Midbrain (tissue), 1 donor: Measurements from ENCODE around the gene RAB40A.

ENCODE experiments used
- DNase-seq: peaks from one replicate; lab custom pipeline; 2025; lab: John Stamatoyannopoulos, UW

RAB40A gene, protein sequence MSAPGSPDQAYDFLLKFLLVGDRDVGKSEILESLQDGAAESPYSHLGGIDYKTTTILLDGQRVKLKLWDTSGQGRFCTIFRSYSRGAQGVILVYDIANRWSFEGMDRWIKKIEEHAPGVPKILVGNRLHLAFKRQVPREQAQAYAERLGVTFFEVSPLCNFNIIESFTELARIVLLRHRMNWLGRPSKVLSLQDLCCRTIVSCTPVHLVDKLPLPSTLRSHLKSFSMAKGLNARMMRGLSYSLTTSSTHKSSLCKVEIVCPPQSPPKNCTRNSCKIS

DNA sequence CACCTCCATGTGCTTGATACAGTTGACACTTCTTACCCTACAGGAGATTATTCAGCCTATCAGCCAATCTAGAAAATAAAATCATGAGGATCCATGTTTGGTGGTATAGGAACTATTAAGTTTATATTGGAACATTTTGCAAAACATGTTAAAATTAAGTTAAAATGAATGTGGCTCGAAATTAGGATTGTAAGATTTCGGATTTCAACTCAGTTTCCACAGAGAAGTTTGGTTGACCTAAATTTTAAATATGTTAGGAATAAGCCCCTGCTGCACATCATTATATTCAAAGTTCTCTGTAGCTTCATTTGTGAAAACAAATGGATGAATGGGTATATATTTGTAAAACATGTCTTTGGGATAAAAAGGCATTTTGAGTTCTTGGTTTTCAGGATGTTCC lies at the start of gene RAB40A:
Gene RAB40A (minus strand): TSS at position 101 of the 400 bp plus-strand sequence. CDS start 18,733 bp downstream, outside the sequence.
- DNase-seq: no peak

GRCh38 chrX:103565752-103566151 lies 46.5 kb upstream of the RAB40A start:
- no peak for DNase-seq

DNA sequence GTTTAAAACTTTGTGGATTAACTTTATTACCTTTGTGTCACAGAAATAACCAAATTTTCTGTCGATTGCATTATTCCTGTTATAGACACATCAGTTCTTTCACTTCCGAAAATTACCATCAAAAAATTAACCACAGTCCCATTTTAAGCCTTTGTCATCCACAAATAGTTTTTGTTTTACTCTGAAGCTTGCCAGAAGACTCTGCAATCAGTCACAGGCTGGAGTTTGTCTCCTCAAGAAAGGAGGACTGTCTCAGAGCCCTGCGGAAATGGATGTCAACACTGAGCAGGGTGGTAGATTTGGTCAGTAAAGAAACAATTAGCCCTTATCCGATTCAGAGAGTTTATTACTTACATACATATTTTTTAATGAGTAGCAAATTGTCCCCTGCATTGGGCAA lies 45.9 kb upstream of the RAB40A start:
- DNase-seq: no peak

- DNase-seq: no peak
These were observed 43.5 kb upstream of the RAB40A start for GRCh38 chrX:103562801-103563200.

DNA sequence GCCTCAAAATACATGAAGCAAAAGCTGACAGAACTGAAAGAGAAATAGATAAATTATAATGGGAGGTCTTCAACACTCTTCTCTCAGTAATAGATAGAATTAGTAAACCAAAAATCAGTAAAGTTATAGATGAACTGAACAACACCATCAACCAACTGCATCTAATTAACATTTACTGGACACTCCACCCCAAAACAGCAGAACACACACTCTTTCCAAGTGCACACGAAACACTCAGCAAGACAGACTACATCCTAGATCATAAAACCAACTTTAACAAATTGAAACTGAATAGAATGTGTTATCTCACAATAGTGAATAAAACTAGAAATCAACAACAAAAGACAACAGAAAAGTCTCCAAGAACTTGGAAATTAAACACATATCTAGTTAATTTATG lies 41.0 kb upstream of the RAB40A start:
- DNase-seq: no peak

DNA sequence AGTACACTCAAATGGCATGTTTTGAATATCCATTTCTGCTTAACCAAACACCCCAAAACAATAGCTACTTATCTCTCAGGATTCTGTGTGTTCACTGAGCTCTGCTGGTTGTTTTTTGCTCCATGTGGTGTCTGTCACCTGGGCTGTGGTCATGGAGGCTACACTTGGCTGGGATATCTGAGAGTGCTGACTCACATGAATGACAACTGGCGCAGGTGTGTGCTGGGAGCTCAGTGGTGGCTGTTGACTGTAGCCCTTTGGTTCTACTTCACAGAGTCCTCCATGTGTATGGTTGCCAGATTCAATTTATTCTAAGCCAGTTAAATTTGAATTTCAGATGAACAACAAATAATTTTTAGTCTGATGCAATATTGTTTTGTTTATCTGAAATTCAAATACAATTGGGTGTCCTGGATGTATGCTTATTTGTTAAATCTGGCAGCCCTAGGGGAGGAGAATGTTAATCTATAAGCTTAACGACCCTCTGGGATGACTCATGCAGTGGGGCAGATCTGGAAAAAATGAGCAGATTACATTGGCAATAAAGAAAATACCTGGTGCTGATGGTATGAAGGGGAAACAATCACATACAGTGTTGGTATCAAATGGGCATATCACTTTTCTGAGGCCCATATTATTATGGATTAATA lies 37.8 kb upstream of the RAB40A start:
- no peak for DNase-seq

GRCh38 chrX:103554687-103555424 lies 35.6 kb upstream of the RAB40A start:
- DNase-seq: peak; percentile 65

- DNase-seq: no peak
These were observed 32.9 kb upstream of the RAB40A start for GRCh38 chrX:103552236-103552635.

DNA sequence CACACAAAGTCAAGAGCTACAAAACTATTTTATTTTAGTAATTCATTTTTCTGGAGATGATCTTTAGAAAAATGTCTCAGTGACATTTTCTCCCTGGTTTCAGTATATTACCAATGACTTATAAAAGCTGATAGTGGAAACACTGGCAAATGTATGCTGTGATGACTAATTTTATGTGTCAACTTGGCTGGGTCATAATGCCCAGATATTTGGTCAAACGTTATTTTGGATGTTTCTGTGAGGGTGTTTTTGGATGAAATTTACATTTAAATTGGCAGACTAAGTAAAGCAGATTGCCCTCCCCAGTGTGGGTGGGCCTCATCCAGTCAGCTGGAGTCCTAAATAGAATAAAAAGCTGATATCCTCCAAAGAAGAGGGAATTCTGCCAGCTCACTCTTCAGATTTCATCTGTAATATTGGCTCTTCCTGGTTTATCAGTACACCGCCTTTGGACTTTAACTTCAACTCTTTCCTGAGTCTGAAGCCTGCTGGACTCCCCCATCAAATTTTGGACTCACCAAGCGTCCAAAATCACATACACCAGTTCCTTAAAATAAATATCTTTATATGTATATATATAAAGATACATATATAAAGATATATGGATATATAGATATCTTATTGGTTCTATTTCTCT lies 31.2 kb upstream of the RAB40A start:
- DNase-seq: no peak

GRCh38 chrX:103549916-103550315 lies 30.6 kb upstream of the RAB40A start:
- DNase-seq: no peak

- no peak for DNase-seq
These were observed 20.9 kb upstream of the RAB40A start for GRCh38 chrX:103540145-103540544.

GRCh38 chrX:103539695-103540094 lies 20.4 kb upstream of the RAB40A start:
- no peak for DNase-seq

- DNase-seq: no peak
These were observed 19.4 kb upstream of the RAB40A start for GRCh38 chrX:103538728-103539127.

GRCh38 chrX:103537871-103538387 lies 18.6 kb upstream of the RAB40A start:
- no peak for DNase-seq

DNA sequence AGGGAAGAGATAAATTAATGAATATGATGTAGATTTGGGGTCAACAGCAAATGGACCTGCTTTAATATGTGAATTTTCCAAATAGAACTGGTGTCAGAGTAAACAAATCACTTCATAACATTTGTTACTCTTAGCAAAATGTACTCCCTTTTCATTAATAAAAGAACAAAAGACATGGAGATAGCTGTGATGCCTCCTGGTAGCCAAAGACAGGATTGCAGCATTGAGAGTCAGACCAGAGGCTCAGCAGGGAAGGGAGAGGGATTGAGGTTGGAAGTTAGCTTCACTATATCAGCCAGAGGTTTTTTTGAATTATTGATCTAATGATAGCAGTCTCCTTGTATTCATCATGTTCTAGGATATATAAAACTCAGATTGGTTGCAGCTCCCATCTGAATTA lies 17.4 kb upstream of the RAB40A start:
- no peak for DNase-seq

- DNase-seq: no peak
These were observed 16.8 kb upstream of the RAB40A start for GRCh38 chrX:103536071-103536470.

DNA sequence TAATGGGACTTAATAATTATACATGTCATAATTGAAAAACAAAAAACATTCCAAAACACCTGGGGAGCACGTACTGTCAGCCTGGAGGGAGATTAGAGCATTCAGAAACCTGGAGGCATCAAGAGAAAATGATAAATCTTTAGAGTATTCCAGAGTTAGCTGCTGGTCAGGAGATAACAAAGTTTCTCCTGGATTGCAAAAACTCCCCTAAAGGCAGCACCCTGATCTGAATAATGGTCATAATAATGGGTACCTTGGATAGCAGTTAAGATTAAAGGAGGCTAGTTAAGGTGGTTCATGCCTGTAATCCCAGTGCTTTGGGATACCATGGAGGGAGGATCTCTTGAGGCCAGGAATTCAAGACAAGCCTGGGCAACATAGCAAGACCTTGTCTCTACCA lies 15.9 kb upstream of the RAB40A start:
- no peak for DNase-seq

DNA sequence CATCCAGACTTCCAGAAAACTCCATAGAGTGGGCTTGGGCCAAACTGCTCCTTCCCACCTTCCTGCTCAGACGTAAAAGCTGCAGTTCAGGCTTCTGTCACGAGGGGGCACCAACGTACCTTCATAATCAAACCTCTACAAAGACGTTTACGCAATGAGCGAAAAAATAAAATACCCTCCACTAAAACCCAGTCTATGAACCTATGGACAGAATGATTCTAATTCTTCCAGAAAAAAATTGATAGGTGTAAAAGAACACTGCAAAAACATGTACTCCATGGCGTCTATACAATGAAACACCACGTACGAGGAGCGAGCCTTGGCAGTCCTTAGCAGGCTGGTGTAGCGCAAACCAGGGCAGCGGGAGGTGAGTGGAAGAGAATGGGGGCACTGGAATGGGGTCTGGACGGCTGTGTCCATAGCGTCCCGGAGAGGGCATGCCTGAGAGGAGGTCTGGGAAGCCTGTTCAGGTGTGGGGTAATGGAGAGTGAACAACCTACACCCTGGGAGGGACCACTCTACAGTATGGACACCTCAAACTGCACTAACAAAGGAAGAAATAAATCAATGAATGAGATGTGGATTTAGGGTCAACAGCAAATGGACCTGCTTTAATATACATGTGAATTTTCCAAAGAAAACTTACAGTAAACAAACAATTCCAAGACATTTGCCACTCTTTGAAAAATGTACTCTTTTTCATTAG lies 14.4 kb upstream of the RAB40A start:
- DNase-seq: peak; percentile 86

GRCh38 chrX:103531002-103531401 lies 11.7 kb upstream of the RAB40A start:
- no peak for DNase-seq

GRCh38 chrX:103530545-103530944 lies 11.3 kb upstream of the RAB40A start:
- DNase-seq: no peak

DNA sequence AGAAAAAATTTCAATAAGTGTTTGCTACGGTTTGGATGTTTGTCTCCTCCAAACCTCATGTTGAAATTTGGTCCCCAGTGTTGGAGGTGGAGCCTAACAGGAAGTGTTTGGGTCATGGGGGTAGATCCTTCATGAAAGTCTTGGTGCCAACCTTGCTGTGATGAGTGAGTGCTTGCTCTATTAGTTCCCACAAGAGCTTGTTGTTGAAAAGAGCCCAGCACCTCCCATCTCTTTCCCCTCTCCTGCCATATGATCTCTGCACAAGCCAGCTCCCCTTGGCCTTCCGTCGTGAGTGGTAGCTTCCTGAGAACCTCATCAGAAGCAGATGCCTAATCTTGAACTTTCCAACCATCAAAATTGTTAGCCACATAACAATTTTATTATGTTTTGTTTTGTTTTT lies 10.3 kb upstream of the RAB40A start:
- DNase-seq: no peak

DNA sequence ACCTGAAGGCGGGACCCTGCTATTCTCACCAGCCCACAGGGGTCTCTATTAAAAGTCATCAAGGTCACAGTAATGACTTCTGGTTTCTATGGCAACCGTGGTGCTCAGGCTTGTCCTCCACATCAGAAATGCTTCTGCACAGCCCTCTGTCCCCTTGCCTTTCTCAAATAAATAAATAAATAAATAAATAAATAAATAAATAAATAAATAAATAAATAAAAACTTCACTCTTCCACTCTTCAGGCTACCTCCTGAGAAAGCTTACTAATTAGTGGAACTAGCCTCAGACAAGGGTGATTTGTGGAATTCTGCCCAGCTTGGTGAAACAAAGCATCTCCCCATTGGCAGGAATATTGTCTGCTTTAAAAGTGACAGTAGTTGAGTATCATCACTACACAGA lies 5.5 kb upstream of the RAB40A start:
- DNase-seq: no peak
